Measurements from ENCODE around the gene COQ8B.

COQ8B gene

DNA sequence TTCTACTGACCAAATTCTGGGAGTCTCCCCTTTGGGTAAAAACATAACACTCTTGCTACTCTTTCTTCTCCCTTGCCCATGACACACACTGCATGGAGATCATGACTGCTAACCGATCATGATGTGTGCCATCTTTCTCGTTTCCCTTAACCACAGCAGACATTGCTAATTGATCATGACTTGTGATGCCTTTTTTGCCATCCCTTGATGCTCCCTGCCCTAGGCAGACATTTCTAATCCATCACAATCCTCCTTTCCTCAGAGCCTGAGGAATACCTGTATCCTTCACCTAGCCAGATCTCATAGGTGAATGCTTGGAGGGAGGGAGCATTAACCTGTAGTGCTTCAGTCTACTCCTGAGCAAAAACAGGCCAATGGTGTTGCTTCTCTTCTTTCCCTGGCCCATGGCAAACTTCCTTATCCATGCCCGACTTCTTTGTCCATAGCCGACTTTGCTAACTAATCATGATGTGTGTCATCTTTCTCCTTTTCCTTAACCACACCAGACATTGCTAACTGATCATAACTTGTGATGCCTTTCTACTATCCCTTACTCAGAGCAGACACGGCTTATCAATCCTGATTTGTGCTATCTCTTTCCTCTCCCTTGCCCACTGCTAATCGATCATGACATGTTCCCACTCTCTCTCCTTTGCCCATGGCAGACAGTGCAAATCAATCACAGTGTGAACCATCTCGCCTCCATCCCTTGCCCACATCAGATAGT is 44.0 kb downstream of the COQ8B start:
- TF ChIP-seq, protein P1, sequence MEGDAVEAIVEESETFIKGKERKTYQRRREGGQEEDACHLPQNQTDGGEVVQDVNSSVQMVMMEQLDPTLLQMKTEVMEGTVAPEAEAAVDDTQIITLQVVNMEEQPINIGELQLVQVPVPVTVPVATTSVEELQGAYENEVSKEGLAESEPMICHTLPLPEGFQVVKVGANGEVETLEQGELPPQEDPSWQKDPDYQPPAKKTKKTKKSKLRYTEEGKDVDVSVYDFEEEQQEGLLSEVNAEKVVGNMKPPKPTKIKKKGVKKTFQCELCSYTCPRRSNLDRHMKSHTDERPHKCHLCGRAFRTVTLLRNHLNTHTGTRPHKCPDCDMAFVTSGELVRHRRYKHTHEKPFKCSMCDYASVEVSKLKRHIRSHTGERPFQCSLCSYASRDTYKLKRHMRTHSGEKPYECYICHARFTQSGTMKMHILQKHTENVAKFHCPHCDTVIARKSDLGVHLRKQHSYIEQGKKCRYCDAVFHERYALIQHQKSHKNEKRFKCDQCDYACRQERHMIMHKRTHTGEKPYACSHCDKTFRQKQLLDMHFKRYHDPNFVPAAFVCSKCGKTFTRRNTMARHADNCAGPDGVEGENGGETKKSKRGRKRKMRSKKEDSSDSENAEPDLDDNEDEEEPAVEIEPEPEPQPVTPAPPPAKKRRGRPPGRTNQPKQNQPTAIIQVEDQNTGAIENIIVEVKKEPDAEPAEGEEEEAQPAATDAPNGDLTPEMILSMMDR (IDR thresholded peaks at IDR 0.05; ENCODE audit: extremely low read depth, missing control alignments): no peak
- DNase-seq (ENCODE audit: low spot score): no peak

DNA sequence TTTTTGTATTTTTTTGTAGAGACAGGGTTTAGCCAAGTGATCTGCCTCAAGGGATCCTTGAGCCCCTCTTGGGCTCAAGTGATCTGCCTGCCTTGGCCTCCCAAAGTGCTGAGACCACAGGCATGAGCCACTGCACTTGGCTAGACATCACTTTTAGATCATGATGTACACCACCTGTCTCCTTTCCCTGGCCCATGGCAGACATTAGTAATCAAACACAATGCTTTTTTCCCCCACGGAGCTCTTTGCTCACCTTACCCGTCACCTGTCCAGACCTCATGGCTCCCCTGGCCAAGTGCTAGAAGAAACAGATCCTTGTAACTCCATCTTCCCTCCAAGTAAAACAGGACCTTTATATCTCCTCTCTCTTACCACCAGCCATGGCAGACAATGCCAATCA is 44.6 kb downstream of the COQ8B start:
- TF ChIP-seq, protein P1 (IDR thresholded peaks at IDR 0.05; ENCODE audit: extremely low read depth, missing control alignments): no peak
- DNase-seq (ENCODE audit: low spot score): no peak

DNA sequence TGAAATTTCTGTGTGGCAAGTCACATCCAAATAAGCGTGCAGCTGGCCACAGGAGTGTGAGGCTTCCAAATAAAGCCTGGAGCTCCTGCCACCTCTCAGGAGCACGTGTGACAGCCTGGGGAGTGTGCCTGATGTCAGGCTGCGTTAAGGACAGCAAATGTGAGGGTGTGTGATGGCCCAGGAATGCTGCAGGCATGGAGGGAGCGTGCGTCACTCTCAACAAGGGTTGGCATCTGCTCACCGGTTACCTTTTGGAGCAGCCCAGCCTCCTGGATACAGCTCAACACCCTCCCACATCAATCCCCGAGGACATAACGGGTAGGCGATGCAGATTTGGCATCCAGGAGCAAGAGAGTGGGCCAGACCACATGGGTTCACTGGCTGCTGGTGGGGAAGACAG is 45.3 kb downstream of the COQ8B start:
- DNase-seq (ENCODE audit: low spot score): no peak
- TF ChIP-seq, protein P1 (IDR thresholded peaks at IDR 0.05; ENCODE audit: extremely low read depth, missing control alignments): no peak

DNA sequence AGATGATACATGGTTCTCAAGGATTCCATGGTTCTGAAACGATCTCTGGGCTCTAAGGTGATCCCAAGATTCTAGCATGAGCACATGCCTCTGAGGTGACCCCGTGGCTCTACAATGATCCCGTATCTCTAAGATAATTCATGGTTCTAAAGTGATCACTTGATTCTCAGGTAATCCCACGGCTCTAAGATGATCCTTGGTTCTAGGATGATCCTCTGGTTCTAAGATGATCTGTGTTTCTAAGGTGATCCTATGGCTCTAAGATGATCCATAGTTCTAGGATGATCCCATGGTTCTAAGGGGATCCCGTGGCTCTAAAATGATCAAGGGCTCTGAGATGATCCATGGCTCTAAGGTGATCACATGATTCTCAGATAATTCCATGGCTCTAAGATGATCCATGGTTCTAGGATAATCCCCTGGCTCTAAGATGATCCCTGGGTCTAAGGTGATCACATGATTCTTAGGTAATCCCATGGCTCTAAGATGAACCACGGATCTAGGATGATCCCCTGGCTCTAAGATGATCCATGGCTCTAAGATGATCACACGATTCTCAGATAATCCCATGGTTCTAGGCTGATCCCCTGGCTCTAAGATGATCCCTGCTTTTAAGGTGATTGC is 47.6 kb downstream of the COQ8B start:
- TF ChIP-seq, protein P1 (IDR thresholded peaks at IDR 0.05; ENCODE audit: extremely low read depth, missing control alignments): no peak

DNA sequence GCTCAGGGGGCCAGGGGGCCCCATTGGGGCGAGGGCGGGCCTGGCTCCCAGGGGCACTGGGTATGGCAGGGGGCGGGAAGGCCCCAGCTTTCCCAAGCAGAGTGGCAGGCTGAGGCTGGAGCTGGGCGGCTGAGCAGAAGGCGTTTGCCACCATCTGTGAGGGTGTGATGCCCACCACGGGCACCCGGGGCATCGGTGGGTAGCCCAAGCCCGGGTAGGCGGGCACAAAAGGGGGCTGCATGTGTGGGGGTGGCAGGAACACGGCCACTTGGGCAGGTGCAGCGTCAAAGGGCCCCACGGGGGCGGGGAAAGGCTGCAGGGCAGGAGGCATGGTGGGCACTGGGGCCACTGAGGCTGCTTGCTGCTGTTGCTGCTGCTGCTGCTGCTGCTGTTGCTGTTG is 49.1 kb downstream of the COQ8B start:
- TF ChIP-seq, protein P1 (IDR thresholded peaks at IDR 0.05; ENCODE audit: extremely low read depth, missing control alignments): no peak
- DNase-seq (ENCODE audit: low spot score): no peak

More for the DNA sequence above, 47.6 kb downstream of the COQ8B start:
- DNase-seq (ENCODE audit: low spot score): no peak

DNA sequence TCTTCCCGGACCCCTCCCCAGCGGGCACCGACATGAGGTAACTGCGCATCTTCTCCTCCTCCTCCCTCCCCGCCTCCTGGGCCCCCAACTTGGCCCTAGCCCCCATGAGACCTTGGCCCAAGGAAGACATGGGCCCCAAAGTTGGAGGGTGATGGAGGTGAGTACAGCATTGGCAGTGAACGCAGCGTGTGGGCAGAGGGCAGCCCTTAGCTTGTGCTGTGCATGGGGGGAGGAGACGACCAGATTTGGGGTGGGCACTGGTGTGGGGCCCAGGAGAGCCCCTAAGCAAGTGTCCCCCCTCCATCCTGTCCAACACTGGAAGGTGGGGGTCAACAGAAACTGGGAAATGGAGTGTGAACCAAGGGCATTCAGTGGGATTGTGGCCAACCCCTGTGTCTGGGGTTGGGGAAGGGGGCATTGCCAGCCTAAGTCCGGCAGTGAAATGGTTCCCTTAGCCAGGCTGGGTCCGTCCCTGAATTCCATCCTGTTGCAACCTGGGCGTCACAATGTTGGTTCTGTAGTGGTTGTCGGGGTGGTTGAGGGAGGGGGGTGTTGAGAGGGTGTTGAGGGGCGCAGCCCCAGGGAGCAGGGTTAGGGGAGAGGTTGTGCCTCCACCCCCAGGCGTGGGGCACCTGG is 49.8 kb downstream of the COQ8B start:
- TF ChIP-seq, protein P1 (IDR thresholded peaks at IDR 0.05; ENCODE audit: extremely low read depth, missing control alignments): no peak

More for the DNA sequence above, 49.8 kb downstream of the COQ8B start:
- no peak for DNase-seq (ENCODE audit: low spot score)
